Measurements from ENCODE around the gene GPC6.

GPC6 gene

GRCh38 chr13:94053986-94054593, 827.5 kb downstream of the GPC6 start:
- DNase-seq (ENCODE audit: low spot score): no peak

GRCh38 chr13:94056362-94056990, 829.9 kb downstream of the GPC6 start:
- no peak for DNase-seq (ENCODE audit: low spot score)

- DNase-seq (ENCODE audit: low spot score): no peak
Measured at GRCh38 chr13:94057618-94058186, 831.1 kb downstream of the GPC6 start.

GRCh38 chr13:94058821-94059360, 832.3 kb downstream of the GPC6 start:
- no peak for DNase-seq (ENCODE audit: low spot score)

- DNase-seq (ENCODE audit: low spot score): no peak
Measured at GRCh38 chr13:94061301-94061700, 834.7 kb downstream of the GPC6 start.

- DNase-seq (ENCODE audit: low spot score): no peak
Measured at GRCh38 chr13:94063096-94063495, 836.5 kb downstream of the GPC6 start.

GRCh38 chr13:94063848-94064247, 837.2 kb downstream of the GPC6 start:
- DNase-seq (ENCODE audit: low spot score): no peak

GRCh38 chr13:94065741-94066140, 839.1 kb downstream of the GPC6 start:
- DNase-seq (ENCODE audit: low spot score): no peak

GRCh38 chr13:94073007-94073744, 846.6 kb downstream of the GPC6 start:
- DNase-seq (ENCODE audit: low spot score): no peak

- DNase-seq (ENCODE audit: low spot score): no peak
Measured at GRCh38 chr13:94079876-94080275, 853.3 kb downstream of the GPC6 start.

- no peak for DNase-seq (ENCODE audit: low spot score)
Measured at GRCh38 chr13:94080527-94080926, 853.9 kb downstream of the GPC6 start.

GRCh38 chr13:94087100-94087499, 860.5 kb downstream of the GPC6 start:
- DNase-seq (ENCODE audit: low spot score): no peak

- no peak for DNase-seq (ENCODE audit: low spot score)
Measured at GRCh38 chr13:94088742-94089141, 862.1 kb downstream of the GPC6 start.

- DNase-seq (ENCODE audit: low spot score): no peak
Measured at GRCh38 chr13:94090773-94091480, 864.3 kb downstream of the GPC6 start.

GRCh38 chr13:94093652-94094315, 867.2 kb downstream of the GPC6 start:
- DNase-seq (ENCODE audit: low spot score): no peak

- DNase-seq (ENCODE audit: low spot score): no peak
Measured at GRCh38 chr13:94109715-94110374, 883.2 kb downstream of the GPC6 start.

GRCh38 chr13:94112227-94112626, 885.6 kb downstream of the GPC6 start:
- no peak for DNase-seq (ENCODE audit: low spot score)

GRCh38 chr13:94112731-94113130, 886.1 kb downstream of the GPC6 start:
- no peak for DNase-seq (ENCODE audit: low spot score)

GRCh38 chr13:94113245-94113644, 886.6 kb downstream of the GPC6 start:
- no peak for DNase-seq (ENCODE audit: low spot score)

- DNase-seq (ENCODE audit: low spot score): no peak
Measured at GRCh38 chr13:94114166-94114565, 887.6 kb downstream of the GPC6 start.

- no peak for DNase-seq (ENCODE audit: low spot score)
Measured at GRCh38 chr13:94115054-94115453, 888.4 kb downstream of the GPC6 start.
